A549 (cell line): ENCODE data around the gene SHANK2.

Source experiments
- CHD2 ChIP-seq: fragments of 150-350 bp; IDR thresholded peaks from 2 replicates; pipeline ENCODE4 v1.6.1; 2014; ENCODE audit warnings: low read length; ENCODE audit not compliant: partially characterized antibody
- JUNB ChIP-seq: fragments of >200 bp; sonication (Bioruptor Twin); formaldehyde crosslinking; IDR thresholded peaks from 2 replicates; pipeline ENCODE4 v1.6.1; 2016
- MAFK ChIP-seq: fragments of 450-650 bp; IDR thresholded peaks from 2 replicates; pipeline ENCODE4 v1.6.1; 2014; ENCODE audit not compliant: partially characterized antibody
- POLR2A ChIP-seq: IDR thresholded peaks from 2 replicates; pipeline ENCODE4 v1.6.1; 2012; ENCODE audit warnings: mild to moderate bottlenecking, low read length
- RAD21 ChIP-seq, 2 experiments: fragments of >200 bp in 1 of 2; sonication (Bioruptor Twin) in 1 of 2; formaldehyde crosslinking in 1 of 2; IDR thresholded peaks in 1 of 2; conservative IDR thresholded peaks in 1 of 2; 2 replicates in 1 of 2; 3 replicates in 1 of 2; pipeline ENCODE4 v1.6.1; 2012 to 2018; ENCODE audit warnings: inconsistent platforms in 1 of 2
- RCOR1 ChIP-seq: fragments of 150-350 bp; IDR thresholded peaks from 2 replicates; pipeline ENCODE4 v1.6.1; 2014; ENCODE audit warnings: antibody characterized with exemption, low read length, low read depth
- RFX5 ChIP-seq: fragments of 450-650 bp; IDR thresholded peaks from 2 replicates; pipeline ENCODE4 v1.7.1; 2014; ENCODE audit warnings: antibody characterized with exemption, mild to moderate bottlenecking, moderate library complexity
- SMC3 ChIP-seq: fragments of >200 bp; sonication (Bioruptor Twin); formaldehyde crosslinking; IDR thresholded peaks from 3 replicates; pipeline ENCODE4 v1.6.1; 2018; ENCODE audit warnings: inconsistent platforms
- USF2 ChIP-seq: fragments of 450-650 bp; IDR thresholded peaks from 2 replicates; pipeline ENCODE4 v1.6.1; 2014; ENCODE audit warnings: antibody characterized with exemption
- TF ChIP-seq, protein P1 (sequence below): fragments of >200 bp; sonication (Bioruptor Twin); formaldehyde crosslinking; IDR thresholded peaks from 3 replicates; pipeline ENCODE4 v1.5.1; 2016

GRCh38 chr11:71246559-71246958 lies 5.8 kb downstream of the SHANK2 start:
- TF ChIP-seq, protein P1, sequence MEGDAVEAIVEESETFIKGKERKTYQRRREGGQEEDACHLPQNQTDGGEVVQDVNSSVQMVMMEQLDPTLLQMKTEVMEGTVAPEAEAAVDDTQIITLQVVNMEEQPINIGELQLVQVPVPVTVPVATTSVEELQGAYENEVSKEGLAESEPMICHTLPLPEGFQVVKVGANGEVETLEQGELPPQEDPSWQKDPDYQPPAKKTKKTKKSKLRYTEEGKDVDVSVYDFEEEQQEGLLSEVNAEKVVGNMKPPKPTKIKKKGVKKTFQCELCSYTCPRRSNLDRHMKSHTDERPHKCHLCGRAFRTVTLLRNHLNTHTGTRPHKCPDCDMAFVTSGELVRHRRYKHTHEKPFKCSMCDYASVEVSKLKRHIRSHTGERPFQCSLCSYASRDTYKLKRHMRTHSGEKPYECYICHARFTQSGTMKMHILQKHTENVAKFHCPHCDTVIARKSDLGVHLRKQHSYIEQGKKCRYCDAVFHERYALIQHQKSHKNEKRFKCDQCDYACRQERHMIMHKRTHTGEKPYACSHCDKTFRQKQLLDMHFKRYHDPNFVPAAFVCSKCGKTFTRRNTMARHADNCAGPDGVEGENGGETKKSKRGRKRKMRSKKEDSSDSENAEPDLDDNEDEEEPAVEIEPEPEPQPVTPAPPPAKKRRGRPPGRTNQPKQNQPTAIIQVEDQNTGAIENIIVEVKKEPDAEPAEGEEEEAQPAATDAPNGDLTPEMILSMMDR = no peak
- TF ChIP-seq JUNB (no peak), CHD2 (no peak), RFX5 (no peak), SMC3 (no peak), MAFK (no peak), RAD21 (conservative IDR thresholded peaks at IDR 0.05 in 1 of 2, IDR thresholded peaks at IDR 0.05 in 1 of 2) (no peak), POLR2A (no peak), USF2 (no peak), RCOR1 (no peak)
